ENCODE data around the gene CLTCL1. TPM values are rescaled to one million over a fixed set of nuclear protein-coding genes. Genes with fewer than 3 reads are reported as not detected.

The CLTCL1 gene
- total and polyA plus RNA-seq, 9 of the 15 experiments (the other 6 are each of a cell fraction or from before 2014, with no cell fraction given), result 1.1 to 11.7 (median 5.0) TPM

DNA sequence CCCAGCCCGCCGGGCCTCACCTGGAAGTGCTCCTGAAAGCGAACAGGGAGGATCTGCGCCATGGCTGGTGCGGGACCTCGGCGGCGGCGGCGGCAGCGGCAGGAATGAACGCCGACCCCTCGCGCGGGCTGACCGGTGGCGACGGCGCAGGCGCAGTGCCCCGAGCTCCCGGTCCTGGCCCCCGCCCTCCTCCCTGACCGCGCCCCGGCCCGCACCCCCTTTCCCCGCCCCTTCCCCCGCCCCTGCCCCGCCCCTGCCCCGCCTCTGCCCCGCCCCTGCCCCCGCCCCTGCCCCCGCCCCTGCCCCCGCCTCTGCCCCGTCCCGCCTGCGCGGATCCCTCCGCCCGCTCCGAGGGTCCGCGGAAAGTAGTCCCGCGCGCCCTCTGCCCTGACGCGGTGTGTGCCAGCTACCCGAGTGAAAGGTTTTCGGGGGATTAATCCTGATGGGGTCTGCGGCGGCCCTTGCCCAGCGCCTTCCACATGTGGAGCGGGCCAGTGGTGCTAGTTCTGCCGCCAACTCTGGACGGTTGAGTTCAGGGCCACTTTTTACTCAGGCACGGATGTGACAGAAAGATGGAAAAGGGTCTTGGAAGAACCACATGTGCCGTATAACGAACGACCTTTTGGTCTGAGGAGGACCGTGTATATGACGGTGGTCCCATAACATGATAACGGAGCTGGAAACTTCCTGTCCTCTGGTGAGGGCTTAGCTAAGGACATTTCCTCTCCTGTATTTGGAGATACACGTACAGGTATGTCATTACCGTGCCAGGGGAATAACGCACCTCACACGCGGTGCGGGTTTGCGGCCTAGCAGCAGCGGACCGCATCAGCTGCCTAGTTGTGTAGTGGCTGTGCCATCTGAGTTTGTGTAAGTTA, at the start of gene CLTCL1 (continued):
- TF ChIP-seq ID3 (CRISPR knock-in tag; IDR thresholded peaks at IDR 0.05) (no peak), ID3 (tag; IDR thresholded peaks at IDR 0.05) (no peak), E2F4 (CRISPR knock-in tag; IDR thresholded peaks at IDR 0.05; ENCODE audit: low read depth) (peak; percentile 88), PCBP1 (IDR thresholded peaks at IDR 0.05; ENCODE audit: low read depth, low read length, poor library complexity, severe bottlenecking) (peak; percentile 98), STAT6 (CRISPR knock-in tag; IDR thresholded peaks at IDR 0.05) (peak; percentile 70; the same call in 1 of the 2 replicates), PHB2 (IDR thresholded peaks at IDR 0.05; ENCODE audit: low read depth) (no peak; the same call in 1 of the 2 replicates), POLR2G (IDR thresholded peaks at IDR 0.05; ENCODE audit: low read depth, low read length) (peak; percentile 88), TARDBP (IDR thresholded peaks at IDR 0.05) (no peak; the same call in none of the 2 replicates), HDGF (IDR thresholded peaks at IDR 0.05) (no peak; the same call in 1 of the 2 replicates), ARID2 (IDR thresholded peaks at IDR 0.05) (peak; percentile 68), WHSC1 (IDR thresholded peaks at IDR 0.05; ENCODE audit: low read length) (peak; percentile 81), TEAD1 (CRISPR knock-in tag; IDR thresholded peaks at IDR 0.05) (peak in 1 of 2 experiments; percentile 70; a peak in 2 of 4 replicates), ESRRA (IDR thresholded peaks at IDR 0.05; ENCODE audit: borderline replicate concordance, low read depth) (peak; percentile 46), CREBBP (IDR thresholded peaks at IDR 0.05; ENCODE audit: low read depth, low read length) (no peak), ZBTB17 (CRISPR knock-in tag; IDR thresholded peaks at IDR 0.05) (peak; percentile 52; the same call in 1 of the 2 replicates), IFI16 (CRISPR knock-in tag; IDR thresholded peaks at IDR 0.05) (peak; percentile 70; the same call in 1 of the 2 replicates), SP2 (IDR thresholded peaks at IDR 0.05; ENCODE audit: extremely low read depth, low read depth, low read length, poor library complexity, severe bottlenecking) (no peak), PRMT5 (CRISPR knock-in tag; IDR thresholded peaks at IDR 0.05) (peak; percentile 73; the same call in 1 of the 2 replicates)
- TF ChIP-seq, protein P1, sequence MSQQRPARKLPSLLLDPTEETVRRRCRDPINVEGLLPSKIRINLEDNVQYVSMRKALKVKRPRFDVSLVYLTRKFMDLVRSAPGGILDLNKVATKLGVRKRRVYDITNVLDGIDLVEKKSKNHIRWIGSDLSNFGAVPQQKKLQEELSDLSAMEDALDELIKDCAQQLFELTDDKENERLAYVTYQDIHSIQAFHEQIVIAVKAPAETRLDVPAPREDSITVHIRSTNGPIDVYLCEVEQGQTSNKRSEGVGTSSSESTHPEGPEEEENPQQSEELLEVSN (IDR thresholded peaks at IDR 0.05; ENCODE audit: borderline replicate concordance in 1 of 2, extremely low read depth in 1 of 2, insufficient read depth in 1 of 2, insufficient read length in 1 of 2, low read depth in 1 of 2, low read length in 1 of 2, poor library complexity in 1 of 2, severe bottlenecking in 1 of 2), result peak; percentile 61 to 82
- TF ChIP-seq, protein P2, sequence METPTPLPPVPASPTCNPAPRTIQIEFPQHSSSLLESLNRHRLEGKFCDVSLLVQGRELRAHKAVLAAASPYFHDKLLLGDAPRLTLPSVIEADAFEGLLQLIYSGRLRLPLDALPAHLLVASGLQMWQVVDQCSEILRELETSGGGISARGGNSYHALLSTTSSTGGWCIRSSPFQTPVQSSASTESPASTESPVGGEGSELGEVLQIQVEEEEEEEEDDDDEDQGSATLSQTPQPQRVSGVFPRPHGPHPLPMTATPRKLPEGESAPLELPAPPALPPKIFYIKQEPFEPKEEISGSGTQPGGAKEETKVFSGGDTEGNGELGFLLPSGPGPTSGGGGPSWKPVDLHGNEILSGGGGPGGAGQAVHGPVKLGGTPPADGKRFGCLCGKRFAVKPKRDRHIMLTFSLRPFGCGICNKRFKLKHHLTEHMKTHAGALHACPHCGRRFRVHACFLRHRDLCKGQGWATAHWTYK (CRISPR knock-in tag; IDR thresholded peaks at IDR 0.05), result peak; percentile 91
